NCI-H748 treated with DMSO at 0.1 percent for 48 hours (cell line): ENCODE measurements around the gene SLITRK6.
A peak's percentile ranks its signal among the peaks of the same experiment; 100 is the strongest.
"Not testable (repeated sequence)": the region's sequence is repeated elsewhere in the genome, so short reads cannot be mapped to it uniquely, and the experiment has no call there.

ENCODE experiments used
- DNase-seq: peaks from one replicate; lab custom pipeline; 2025; lab: John Stamatoyannopoulos, UW

Gene SLITRK6, protein sequence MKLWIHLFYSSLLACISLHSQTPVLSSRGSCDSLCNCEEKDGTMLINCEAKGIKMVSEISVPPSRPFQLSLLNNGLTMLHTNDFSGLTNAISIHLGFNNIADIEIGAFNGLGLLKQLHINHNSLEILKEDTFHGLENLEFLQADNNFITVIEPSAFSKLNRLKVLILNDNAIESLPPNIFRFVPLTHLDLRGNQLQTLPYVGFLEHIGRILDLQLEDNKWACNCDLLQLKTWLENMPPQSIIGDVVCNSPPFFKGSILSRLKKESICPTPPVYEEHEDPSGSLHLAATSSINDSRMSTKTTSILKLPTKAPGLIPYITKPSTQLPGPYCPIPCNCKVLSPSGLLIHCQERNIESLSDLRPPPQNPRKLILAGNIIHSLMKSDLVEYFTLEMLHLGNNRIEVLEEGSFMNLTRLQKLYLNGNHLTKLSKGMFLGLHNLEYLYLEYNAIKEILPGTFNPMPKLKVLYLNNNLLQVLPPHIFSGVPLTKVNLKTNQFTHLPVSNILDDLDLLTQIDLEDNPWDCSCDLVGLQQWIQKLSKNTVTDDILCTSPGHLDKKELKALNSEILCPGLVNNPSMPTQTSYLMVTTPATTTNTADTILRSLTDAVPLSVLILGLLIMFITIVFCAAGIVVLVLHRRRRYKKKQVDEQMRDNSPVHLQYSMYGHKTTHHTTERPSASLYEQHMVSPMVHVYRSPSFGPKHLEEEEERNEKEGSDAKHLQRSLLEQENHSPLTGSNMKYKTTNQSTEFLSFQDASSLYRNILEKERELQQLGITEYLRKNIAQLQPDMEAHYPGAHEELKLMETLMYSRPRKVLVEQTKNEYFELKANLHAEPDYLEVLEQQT

DNA sequence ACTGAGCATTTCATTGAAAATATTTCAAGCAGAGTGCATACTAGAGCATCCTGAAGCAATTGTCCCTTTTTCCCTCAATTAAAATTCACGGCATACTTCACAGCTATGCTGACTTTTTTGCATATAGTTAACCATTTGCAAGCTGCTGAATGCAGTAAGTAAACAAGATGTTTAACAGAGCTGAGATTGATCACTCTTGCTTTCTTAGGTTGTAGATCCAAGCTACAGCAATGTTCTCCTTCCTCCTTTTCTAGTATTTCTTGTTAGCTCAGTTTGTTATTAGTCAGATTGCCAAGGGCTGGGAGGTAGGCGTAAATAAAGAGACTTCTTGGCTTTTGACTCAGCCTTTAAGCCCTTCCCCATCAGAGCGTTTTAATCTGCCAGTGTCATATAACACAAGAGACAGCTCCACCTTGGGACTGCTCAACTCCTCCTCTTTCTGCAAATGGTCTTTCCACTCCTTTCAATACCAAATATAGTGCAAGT lies at the start of gene SLITRK6:
Gene SLITRK6 (minus strand): TSS at position 323 of the 486 bp plus-strand sequence. CDS start 2,911 bp downstream, outside the sequence.
- peak; percentile 94 for DNase-seq

DNA sequence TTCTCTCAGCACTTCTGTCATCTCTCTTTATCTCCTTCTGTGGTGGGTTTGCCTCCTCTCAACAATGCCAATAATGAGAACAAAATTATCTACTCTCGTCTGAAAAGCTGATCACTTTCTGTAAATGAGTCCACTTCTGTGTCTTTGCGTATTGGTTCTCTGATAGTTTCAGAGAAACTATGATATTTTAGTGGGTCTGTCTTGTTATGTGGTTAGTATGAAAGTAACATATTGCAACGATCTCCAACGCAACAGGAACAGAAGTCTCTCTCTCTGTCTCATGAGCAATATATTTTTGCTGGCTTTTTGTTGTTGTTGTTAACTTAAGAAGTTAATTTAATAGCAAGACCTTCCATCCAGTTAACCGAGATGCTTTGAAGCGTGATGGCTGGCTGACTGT lies 47.8 kb upstream of the SLITRK6 start:
- no peak for DNase-seq

DNA sequence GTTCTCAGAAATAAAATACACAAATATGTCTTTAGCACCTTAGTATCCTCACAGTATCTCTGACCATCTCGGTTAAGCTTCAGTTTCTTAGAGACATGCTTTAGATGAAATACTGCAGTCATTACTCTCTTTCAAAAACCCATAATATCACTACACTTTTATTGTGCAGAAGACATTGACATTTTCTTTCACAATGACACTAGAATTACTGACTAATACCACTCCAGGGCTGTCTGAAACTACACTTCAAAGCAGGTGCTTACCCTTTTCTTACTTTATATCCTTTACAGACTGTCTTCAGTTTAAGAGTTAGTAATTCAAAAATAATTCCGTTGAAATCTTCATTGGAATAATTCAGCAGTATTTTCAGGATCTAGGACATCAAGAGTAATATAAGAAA lies 42.2 kb upstream of the SLITRK6 start:
- no peak for DNase-seq

DNA sequence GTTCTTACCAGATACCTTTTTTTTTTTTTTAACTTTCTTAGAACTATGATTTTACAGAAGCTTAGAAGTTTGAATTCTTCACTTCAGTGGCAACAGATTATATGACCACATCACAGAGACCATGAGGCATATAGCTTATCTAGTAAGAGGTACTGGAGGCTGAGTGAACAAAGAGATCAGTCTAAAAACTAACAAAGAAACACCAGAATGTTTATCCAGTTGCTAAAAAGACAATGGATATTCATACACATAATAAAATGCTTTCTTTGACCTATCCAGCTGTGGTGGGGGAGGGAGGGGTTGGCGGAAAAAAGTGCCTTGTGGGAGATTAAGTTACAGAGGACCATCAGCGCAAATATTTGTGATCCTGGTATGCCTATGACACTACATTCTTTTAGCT lies 34.7 kb upstream of the SLITRK6 start:
- DNase-seq = no peak

DNA sequence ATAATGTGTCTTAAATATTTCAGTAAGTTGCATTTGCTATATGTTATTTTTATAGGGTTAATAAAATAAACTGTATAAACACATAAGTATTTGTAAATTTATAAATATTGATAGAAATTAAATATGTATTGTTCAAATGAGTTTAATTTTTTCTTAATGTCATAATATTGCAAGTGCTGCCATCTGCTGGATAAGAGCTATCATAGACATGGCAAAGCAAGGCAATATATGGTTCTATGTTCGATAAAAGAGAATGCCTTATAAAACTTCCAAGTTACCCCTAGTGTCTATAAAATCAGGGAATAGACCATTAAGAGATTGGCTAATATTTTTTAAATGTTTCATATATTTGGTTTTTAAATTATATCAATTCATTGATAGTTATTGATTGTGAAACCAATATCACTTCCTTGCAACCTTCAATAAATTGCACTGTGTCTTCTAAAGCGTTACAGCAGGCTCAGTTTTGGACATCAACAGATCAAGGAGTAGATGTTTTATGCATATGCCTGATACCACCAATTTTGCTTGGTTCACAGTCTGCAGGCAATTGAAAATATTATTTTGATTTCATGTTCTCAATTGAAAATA lies 29.0 kb upstream of the SLITRK6 start:
- DNase-seq = no peak

DNA sequence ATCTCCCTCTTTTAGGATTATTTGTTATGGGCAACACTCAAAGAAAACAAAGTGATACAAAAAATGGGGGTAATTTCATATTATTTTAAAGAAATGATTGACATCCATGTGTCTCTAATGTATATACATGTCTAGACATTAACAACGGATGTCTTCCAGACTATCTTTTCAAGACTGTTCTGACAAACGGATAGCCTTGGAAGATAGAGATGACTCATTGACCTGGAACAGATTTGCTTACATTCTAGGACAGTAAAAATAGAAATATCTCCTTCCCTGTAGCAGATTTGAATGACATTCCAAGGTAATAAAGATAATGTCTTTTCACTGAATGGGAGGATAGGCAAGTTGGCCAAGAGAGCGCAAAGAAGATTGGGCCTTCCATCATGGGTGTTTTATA lies 26.2 kb upstream of the SLITRK6 start:
- DNase-seq = no peak

DNA sequence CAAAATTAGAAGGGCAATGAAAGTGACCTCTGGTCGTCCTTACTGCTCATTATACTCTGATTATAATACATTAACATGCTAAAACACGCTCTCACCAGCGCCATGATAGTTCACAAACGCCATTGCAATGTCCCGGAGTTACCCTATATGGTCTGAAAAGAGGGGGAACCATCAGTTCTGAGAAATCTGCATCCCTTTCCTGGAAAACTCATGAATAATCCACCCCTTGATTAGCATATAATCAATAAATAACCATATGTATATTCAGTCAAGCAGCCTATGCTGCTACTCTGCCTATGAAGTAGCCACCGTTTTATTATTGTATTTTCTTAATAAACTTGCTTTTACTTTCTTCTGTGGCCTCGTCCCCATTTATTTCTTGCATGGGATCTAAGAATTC lies 24.6 kb upstream of the SLITRK6 start:
- DNase-seq = no peak

DNA sequence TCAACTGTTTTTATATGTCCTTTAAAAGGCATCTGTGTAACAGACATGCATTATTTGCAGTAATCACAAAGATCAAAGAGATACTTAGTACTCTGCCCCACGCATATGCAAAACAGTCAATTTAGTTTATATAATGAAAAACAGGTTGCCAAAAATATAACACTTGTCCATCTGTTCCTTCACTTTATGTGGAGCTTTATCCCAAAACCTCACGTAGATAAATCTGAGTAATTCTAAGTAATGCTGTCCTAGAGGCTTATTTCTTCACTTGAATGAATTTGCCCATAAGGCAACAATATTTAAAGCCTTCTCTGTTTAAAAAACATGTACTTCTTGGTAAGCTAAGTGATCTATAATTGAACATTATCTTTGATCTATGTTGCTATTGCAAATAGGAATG lies 20.3 kb upstream of the SLITRK6 start:
- DNase-seq = no peak

DNA sequence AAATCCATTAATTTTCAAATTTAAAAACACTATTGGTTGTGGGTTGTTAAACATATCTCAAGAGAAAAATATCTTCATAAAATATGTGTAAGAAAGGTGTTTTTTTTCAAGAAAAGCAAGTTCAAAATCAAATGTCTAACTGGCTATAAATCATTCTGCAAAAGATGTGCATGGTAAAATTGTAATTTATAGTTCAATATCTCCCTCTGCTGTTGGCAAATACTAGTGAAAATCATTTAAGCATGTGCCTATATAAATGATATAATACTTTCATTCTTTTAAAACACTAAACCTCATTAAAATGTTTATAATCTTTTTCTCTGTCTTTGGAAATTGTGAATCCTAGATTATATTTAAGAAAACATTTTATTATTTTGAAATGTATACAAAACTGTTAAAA lies 17.2 kb upstream of the SLITRK6 start:
- DNase-seq = peak; percentile 14

DNA sequence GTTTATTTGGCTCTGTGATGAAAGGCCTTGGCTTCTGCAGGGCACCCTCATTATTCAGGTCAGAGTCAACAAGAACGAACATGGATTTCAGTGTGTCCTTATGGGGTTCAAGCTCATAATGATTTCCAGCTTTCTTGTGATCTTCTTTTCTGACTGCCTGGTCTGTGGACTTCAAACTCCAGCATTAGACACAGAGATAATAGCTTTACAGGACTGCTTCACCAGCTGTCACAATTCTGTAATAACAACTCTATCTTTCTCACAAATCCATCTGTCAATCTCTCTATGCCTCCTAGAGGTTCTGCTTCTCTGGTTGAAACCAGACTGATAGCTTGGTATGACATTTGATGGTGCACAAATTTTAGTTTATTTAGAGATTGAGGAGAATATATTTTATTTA lies 13.1 kb upstream of the SLITRK6 start:
- DNase-seq = no peak

DNA sequence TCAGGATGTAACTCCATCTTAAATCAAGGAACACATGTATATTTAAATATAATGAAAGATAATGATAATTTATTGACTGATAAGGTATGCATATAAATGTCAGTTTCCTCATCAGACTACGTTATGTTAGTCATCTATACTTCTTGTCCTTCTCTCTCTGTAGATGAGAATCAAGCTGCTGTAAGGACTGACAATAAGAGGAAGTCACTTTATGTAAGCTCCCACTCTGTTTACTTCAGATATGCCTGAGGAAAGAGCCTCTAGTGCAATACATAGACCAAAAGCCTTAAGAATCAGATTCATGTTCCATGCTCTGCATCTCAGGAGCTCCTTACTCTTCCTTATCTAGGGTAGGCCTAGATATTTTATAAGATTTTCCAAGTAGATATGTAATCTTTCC lies 9.6 kb upstream of the SLITRK6 start:
- DNase-seq = no peak

DNA sequence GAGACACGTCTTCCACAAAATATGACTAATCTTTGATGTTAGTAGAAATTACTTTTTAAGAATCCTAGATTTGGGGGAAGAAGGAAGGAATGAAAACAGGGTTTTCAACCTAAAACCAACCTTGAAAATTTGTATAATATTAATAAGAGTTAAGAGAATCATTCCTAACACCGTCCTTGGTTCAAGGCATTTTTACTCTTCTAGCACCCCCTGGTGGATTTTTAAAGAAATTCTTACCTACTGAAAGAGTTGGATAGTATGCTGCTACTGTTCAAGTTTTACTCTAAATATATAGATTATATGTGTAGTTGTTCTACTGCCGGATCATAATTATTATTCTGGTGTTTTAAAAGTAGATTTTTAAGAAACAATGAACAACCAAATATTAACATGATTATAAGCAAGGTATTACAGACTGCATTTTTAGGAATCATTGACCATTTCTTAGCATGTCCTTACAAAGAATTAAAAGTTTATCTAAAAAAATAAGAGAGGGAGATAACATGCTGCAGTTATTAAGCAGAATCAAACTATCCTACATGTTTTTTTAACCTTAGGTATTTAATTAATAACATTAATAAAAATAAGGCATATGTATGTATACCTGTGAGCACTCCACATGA lies 7.4 kb upstream of the SLITRK6 start:
- DNase-seq = peak; percentile 73

DNA sequence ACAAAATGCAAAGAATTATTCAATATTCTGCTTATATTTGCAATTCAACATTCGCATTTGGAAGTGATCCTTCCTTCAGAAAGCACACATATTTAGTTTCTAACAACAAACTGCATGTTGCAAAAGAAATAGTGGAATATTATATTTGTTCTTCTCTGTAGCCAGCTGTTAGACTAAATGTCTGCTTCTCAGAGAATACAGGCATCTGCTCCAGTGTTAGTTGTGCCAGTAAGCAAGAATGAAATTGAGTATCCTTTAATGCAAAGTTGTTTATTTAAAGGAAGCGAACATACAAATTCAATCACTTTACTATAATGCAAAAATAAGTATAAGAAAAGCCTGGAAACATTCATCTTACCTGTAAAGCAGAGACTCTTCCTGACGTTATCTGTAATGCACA lies 663 bp downstream of the SLITRK6 start:
- no peak for DNase-seq

DNA sequence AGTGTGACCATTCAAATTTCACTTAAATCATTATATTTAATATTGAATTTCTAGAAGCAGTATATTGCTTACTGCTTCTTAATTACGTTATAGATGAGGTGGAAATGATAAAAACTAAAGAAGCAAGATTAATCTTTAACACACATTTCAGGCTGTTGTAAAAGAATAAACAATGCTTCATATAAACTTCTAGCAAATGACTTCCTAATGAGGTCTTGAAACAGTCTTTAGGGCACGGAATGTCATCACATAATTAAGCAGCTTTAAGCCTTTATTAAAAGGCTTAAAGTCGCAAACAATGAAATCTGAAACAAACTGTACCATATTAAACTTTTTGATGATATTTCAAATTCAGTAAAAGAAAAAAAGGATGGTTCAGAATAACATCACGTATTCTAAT lies 1.9 kb downstream of the SLITRK6 start:
- DNase-seq = no peak

DNA sequence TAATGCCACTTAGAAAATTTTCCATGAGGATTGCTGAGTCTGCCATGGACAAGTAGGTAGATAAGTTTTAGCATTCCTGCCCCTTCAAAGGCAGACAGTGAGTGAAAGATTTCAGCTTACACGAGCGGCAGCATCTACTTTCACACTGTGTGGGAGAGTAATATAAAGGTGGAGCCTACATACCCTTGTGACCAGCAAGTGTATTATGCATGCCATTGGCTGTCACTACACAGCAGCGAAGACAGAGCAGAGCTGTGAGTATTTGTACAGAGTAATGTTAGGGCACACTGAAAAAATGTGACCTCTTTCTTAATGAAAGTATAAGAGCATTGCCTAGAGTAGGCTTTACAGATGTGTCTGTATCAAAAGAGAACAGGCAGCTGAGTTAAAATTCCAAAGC lies 14.0 kb downstream of the SLITRK6 start:
- DNase-seq = no peak

DNA sequence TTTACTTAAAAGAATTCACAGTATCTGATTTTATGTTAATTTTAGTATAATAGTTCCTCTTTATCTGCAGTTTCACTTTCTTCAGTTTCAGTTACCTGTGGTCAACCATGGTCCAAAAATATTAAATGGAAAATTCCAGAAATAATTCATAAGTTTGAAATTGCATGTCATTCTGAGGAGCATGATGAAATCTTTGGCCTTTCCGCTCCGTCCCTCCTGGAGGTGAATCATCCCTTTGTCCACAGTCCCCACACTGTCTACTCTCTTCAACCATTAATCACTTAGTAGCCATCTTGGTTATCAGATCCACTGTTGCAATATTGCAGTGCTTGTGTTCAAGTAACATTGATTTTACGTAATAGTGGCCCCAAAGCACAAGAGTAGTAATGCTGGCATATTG lies 26.9 kb downstream of the SLITRK6 start:
- no peak for DNase-seq

DNA sequence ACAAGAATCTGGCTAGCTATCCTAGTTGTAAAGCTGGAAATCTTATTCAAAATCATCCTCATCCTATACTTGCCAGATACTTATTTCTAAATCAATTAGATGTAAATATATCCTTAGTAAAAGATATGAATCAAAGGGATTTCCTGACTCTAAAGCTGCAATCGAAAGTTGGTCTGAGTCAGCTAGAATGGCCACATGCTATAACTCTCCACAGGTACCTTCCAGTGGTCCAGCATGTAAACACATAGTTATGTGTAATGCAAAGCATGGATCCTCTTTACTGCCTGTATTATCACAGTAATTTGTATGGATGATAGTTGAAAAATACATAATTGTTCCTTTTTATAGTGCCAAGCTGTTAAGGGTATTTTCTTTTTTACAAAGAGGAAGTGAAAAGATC lies 27.4 kb downstream of the SLITRK6 start:
- no peak for DNase-seq

DNA sequence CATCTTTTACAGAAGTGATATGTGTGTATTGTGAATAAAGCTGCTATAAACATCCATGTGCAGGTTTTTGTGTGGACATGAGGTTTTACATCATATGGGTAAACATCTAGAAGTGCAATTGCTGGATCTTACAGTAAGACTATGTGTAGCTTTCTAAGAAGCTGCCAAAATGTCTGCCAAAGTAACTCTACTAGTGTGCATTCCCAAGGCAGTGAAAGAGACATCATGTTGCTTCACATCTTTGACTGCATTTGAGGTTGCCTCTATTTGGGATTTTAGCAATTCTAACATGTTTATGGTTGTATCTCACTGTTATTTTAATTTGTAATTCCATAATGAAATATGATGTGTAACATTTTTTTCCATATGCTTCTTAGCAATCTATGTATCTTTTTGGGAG lies 30.3 kb downstream of the SLITRK6 start:
- DNase-seq = no peak

DNA sequence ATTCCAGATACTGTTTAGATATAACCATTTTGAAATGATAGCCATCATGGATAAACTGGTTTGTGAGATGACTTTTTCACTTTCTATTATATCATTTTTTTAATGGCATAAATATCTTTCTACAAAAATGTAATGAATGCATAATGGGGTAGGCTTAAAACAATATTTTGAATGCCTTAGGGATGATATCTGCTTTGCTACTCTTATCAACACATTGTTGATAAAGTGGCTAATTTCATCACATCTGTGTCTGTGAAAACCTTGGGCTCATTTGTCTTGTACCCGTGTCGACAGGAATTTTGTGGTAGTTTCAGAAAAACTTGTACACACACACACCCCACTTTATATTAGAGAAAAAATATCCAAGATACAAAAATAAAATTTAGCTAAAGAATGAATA lies 44.1 kb downstream of the SLITRK6 start:
- no peak for DNase-seq

DNA sequence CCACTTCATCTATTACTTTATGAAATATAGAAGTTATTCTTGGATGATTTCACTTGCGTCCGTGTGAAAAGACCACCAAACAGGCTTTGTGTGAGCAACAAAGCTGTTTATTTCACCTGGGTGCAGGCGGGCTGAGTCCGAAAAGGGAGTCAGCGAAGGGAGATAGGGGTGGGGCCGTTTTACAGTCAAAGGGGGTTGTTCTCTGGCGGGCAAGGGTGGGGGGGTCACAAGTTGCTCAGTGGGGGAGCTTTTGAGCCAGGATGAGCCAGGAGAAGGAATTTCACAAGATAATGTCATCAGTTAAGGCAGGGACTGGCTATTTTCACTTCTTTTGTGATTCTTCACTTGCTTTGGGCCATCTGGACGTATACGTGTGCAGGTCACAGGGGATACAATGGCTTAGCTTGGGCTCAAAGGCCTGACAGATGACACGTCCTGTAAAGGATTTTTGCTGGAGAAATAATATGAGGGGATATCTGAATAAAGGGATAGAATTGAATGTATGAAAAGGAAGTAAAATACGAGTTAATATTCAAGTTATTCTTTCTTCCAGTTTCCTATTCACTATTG lies 55.9 kb downstream of the SLITRK6 start:
- not testable (repeated sequence) for DNase-seq
